Fibroblast of peridontal ligament (primary cell): ENCODE results near the gene ASB2.

Source experiments
- DNase-seq: peaks from one replicate; pipeline ENCODE4 v3.0.0-alpha.2; 2010; ENCODE audit errors: extremely low read depth

The ASB2 gene

GRCh38 chr14:93978735-93979134 is 2.4 kb upstream of the ASB2 start:
- DNase-seq, result no peak

- no peak for DNase-seq
Observed at GRCh38 chr14:93977790-93978581, 1.6 kb upstream of the ASB2 start.

GRCh38 chr14:93977171-93977570 is 801 bp upstream of the ASB2 start:
- DNase-seq, result no peak

GRCh38 chr14:93975791-93976476 is 436 bp downstream of the ASB2 start:
- DNase-seq, result no peak

GRCh38 chr14:93974833-93975232 is 1.5 kb downstream of the ASB2 start:
- DNase-seq, result no peak

- no peak for DNase-seq
Observed at GRCh38 chr14:93974299-93974698, 2.1 kb downstream of the ASB2 start.

GRCh38 chr14:93973607-93974006 is 2.8 kb downstream of the ASB2 start:
- DNase-seq, result no peak

- DNase-seq, result no peak
Observed at GRCh38 chr14:93972618-93973205, 3.7 kb downstream of the ASB2 start.

- no peak for DNase-seq
Observed at GRCh38 chr14:93971635-93972027, 4.7 kb downstream of the ASB2 start.

- peak; percentile 48 for DNase-seq
Observed at GRCh38 chr14:93970965-93971634, 5.3 kb downstream of the ASB2 start.

- no peak for DNase-seq
Observed at GRCh38 chr14:93970585-93970964, 5.8 kb downstream of the ASB2 start.

GRCh38 chr14:93969082-93969828 is 7.1 kb downstream of the ASB2 start:
- peak; percentile 39 for DNase-seq

- no peak for DNase-seq
Observed at GRCh38 chr14:93967637-93968250, 8.6 kb downstream of the ASB2 start.

- no peak for DNase-seq
Observed at GRCh38 chr14:93965946-93966474, 10.4 kb downstream of the ASB2 start.

GRCh38 chr14:93965287-93965821 is 11.0 kb downstream of the ASB2 start:
- DNase-seq, result peak; percentile 97

GRCh38 chr14:93964820-93965286 is 11.5 kb downstream of the ASB2 start:
- no peak for DNase-seq

- DNase-seq, result no peak
Observed at GRCh38 chr14:93964281-93964680, 12.1 kb downstream of the ASB2 start.

- DNase-seq, result no peak
Observed at GRCh38 chr14:93963692-93964091, 12.7 kb downstream of the ASB2 start.

- DNase-seq, result no peak
Observed at GRCh38 chr14:93962701-93963601, 13.4 kb downstream of the ASB2 start.

GRCh38 chr14:93961620-93962019 is 14.8 kb downstream of the ASB2 start:
- DNase-seq, result no peak
